MM.1S (cell line): ENCODE measurements around the gene BTRC.

Source experiments
- EZH2 ChIP-seq: fragments of 300-600 bp; sonication (generic); optimal IDR thresholded peaks from 2 replicates; pipeline ENCODE3; 2017; ENCODE audit warnings: low read depth, mild to moderate bottlenecking, antibody characterized with exemption, low read length, mixed read lengths
- EZH2phosphoT487 ChIP-seq: fragments of 300-600 bp; sonication (generic); IDR thresholded peaks from 2 replicates; pipeline ENCODE4 v1.6.1; 2018; ENCODE audit warnings: antibody characterized with exemption, low read length
- TF ChIP-seq, protein P1 (sequence below): fragments of 300-600 bp; sonication (generic); IDR thresholded peaks from 2 replicates; pipeline ENCODE4 v1.5.1; 2016; ENCODE audit warnings: antibody characterized with exemption, low read length, mixed read lengths

DNA sequence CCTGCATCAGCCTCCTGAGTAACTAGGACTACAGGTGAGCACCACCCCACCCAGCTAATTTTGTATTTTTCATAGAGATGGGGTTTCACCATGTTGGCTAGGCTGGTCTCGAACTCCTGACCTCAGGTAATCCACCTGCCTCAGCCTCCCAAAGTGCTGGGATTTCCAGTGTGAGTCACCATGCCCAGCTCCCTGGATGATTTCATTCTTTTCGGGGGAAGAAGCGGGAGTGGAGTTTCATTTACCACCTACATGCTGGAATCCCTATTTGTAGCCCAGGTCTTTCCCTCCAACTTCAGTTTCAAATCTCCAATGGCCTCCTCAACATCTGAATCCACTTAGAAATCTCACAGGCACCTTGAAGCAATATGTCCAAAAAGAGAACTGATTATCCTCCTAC is 2.9 kb upstream of the BTRC start:
- TF ChIP-seq, protein P1, sequence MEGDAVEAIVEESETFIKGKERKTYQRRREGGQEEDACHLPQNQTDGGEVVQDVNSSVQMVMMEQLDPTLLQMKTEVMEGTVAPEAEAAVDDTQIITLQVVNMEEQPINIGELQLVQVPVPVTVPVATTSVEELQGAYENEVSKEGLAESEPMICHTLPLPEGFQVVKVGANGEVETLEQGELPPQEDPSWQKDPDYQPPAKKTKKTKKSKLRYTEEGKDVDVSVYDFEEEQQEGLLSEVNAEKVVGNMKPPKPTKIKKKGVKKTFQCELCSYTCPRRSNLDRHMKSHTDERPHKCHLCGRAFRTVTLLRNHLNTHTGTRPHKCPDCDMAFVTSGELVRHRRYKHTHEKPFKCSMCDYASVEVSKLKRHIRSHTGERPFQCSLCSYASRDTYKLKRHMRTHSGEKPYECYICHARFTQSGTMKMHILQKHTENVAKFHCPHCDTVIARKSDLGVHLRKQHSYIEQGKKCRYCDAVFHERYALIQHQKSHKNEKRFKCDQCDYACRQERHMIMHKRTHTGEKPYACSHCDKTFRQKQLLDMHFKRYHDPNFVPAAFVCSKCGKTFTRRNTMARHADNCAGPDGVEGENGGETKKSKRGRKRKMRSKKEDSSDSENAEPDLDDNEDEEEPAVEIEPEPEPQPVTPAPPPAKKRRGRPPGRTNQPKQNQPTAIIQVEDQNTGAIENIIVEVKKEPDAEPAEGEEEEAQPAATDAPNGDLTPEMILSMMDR: no peak
- TF ChIP-seq EZH2: no peak
- no peak for TF ChIP-seq EZH2phosphoT487
